Mesodermal cell (in vitro differentiated cells): ENCODE data around the gene SH3GLB1.

Experiments
- H3K27ac ChIP-seq: 2 replicates; pipeline ENCODE4 v1.7.0; 2013; ENCODE audit warnings: mild to moderate bottlenecking, low read depth, low read length, moderate library complexity; ENCODE audit not compliant: severe bottlenecking
- H3K36me3 ChIP-seq: 2 replicates; pipeline ENCODE4 v1.7.1; 2013; ENCODE audit warnings: mild to moderate bottlenecking, low read length, moderate library complexity; ENCODE audit not compliant: control insufficient read depth, insufficient read depth
- H3K4me1 ChIP-seq: one replicate; pipeline ENCODE4 v1.7.1; 2013; ENCODE audit warnings: mild to moderate bottlenecking, low read length; ENCODE audit not compliant: insufficient read depth, control insufficient read depth, poor library complexity, severe bottlenecking
- H3K4me3 ChIP-seq: 2 replicates; pipeline ENCODE4 v1.7.0; 2013; ENCODE audit warnings: low read length, control low read depth, mild to moderate bottlenecking; ENCODE audit not compliant: insufficient read depth, poor library complexity, severe bottlenecking; ENCODE audit errors: extremely low read depth
- H3K9me3 ChIP-seq: 2 replicates; pipeline ENCODE4 v1.7.1; 2013; ENCODE audit warnings: mild to moderate bottlenecking, low read length, moderate library complexity; ENCODE audit not compliant: control insufficient read depth
- WGBS, 2 experiments: methylation state at CpG; one replicate each; pipeline ENCODE4 v1.1.5; 2013; ENCODE audit warnings: missing lambda C conversion rate in 2 of 2; ENCODE audit not compliant: insufficient coverage in 2 of 2; 5-methylcytosine and 5-hydroxymethylcytosine counted together

Gene SH3GLB1

DNA sequence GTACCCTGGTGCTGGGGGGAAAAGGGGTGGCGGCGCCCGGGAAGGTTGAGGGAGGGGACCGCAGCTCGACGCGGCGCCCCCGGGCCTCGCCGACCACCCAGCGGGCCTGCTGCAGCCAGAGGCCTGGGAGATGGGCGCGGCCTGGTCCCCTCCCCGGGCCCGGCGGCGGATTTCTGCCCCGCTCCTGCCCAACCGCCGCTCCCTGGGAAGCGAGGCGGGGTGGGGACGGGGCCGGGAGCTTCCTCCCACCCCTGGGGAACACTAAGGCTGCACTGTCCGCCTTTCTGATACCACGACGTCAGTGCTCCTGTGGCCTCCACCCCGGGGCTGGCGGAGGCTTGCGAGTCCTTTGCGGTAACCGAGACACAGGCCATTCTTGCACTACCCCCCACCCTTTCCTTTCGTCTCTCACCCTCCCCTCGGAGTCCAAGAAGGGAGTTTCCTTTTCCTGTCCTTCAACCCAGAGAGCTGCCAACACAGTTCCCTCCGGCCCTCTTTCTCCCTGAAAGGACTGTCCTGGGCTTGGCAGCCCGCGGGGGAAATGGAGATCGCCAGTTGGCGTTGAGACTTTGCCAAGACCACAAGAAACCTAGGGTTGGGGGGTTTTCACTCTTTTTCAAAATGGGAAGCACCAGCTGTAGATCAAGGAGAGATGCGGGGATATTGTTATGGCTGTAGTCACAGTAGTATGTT is 742 bp downstream of the SH3GLB1 start:
- 0 to 1% methylated on average over 30 to 32 of the region's 41 CpGs for WGBS, 2 experiments
- Histone ChIP-seq H3K36me3 (peaks cover 17% of the 10 kb centered on the region), H3K9me3 (no peaks in the 10 kb centered on the region), H3K4me3 (peak overlapping the region; percentile 93), H3K27ac (peak overlapping the region; percentile 88), H3K4me1 (peaks cover 6% of the 10 kb centered on the region)

DNA sequence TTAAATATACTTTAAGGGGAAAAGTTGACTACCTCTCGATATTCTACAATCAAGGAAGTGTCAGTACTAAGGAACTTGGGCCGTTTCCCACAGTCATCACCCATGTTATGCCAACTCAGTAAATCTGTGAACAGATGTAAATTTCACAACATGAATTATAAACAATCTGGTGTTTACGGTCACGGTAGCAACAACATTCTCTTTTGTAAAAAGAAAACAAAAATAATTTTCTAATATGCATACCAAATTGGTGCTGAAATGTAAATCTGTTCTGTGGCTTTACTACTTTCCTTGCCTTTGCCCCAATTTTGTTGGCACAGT is 1.2 kb downstream of the SH3GLB1 start:
- peak overlapping the region; percentile 88 for H3K27ac ChIP-seq
- H3K4me3 ChIP-seq = peak overlapping the region; percentile 93
- peaks cover 6% of the 10 kb centered on the region for H3K4me1 ChIP-seq
- H3K9me3 ChIP-seq = no peaks in the 10 kb centered on the region
- H3K36me3 ChIP-seq = peaks cover 18% of the 10 kb centered on the region
- 21% methylated on average over 2 of the region's 4 CpGs; no CpG with 5 or more reads in 1 of the 2 experiments for WGBS, 2 experiments

DNA sequence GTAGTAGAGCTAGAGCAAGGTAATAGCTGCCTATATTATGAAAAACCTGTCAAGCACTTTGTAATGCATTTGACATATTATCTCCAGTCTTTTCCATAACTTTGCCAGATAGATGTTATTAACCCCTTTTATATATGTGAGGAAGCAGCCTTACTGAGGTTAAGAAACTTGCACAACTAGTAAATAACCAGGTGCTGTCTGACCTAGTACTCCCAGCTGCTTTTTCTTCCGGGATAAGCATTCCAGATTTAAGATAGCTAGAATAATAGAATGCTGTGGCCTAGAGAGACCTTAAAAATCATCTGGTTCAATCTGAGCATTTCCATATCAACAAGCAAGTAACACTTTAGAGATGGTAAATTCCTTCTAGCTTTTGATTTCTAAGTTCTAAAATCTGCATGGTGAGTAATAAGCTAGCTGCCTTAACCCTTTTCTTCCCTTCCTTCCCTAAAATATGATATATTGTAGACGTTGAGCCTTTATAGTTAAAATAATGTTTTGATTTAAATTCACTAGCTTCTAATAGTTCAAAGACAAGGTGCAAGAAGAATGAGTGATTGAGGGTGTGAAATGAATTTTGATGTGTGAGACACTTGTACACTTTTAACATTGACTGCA is 1.8 kb downstream of the SH3GLB1 start:
- Histone ChIP-seq H3K9me3 (no peaks in the 10 kb centered on the region), H3K36me3 (peaks cover 18% of the 10 kb centered on the region), H3K27ac (no peak overlapping the region), H3K4me1 (peaks cover 6% of the 10 kb centered on the region), H3K4me3 (peak overlapping the region; percentile 93)
- WGBS, 2 experiments = no CpG with 5 or more reads among the region's 2 CpGs

DNA sequence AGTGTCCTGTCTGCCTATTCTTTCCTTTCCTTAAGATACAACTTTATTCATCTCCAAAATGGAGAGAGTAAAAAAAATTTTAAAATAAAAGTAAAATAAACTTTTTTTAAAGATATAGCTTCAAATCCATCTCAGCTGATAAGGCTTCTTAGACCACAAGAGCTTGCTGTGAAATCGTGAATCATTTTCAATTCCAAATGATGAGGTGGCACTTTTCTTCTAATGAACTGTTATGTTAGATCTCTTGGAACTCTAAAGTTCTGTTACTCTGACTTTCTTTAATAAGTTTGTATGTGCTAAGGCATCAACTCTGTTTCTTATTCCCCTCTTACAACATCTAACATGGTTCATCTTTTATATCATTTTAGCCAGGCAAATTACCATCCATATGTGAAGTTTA is 4.5 kb downstream of the SH3GLB1 start:
- H3K4me3 ChIP-seq = no peak overlapping the region
- H3K4me1 ChIP-seq = peaks cover 8% of the 10 kb centered on the region
- WGBS, 2 experiments = 100% methylated on average over 1 of the region's 1 CpG; no CpG with 5 or more reads in 1 of the 2 experiments
- H3K36me3 ChIP-seq = peaks cover 18% of the 10 kb centered on the region
- no peaks in the 10 kb centered on the region for H3K9me3 ChIP-seq
- no peak overlapping the region for H3K27ac ChIP-seq

DNA sequence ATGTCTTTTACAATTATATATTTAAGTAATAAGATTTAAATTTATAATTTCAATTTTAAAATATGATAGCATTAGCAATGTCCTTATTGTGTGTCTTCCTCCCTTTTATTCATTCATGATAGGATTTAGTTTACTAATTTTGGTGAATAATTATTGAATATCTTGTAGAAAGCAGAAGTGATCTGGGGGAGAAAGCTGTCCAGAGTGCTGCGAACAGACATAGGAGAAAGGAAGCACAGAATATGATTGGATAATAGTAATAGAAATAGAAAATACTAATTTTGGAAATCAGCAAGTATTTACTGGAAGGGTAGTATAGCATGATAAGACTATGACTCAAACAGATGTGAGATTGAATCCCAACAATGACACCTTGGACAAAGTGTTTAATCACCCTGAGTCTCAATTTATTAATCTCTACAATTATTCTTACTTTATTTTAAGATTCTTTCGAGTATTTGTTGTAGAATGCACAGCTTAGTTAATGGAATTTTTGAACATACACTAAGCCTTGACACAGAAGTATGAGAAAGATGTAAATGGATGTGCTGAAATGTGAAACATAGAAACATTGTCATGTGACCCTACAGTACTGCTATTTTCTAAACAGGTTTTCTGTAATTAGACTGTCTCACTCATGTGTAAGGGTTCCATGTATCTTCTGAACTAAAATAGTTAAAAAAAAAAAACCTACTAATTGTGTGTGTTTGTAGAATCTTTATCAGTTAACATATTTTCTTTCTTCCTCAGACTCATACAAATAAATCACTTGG is 7.9 kb downstream of the SH3GLB1 start:
- no peaks in the 10 kb centered on the region for H3K9me3 ChIP-seq
- H3K4me3 ChIP-seq = no peak overlapping the region
- peaks cover 29% of the 10 kb centered on the region for H3K36me3 ChIP-seq
- H3K27ac ChIP-seq = no peak overlapping the region
- 100% methylated on average over 1 of the region's 2 CpGs for WGBS, 2 experiments
- peaks cover 12% of the 10 kb centered on the region for H3K4me1 ChIP-seq

DNA sequence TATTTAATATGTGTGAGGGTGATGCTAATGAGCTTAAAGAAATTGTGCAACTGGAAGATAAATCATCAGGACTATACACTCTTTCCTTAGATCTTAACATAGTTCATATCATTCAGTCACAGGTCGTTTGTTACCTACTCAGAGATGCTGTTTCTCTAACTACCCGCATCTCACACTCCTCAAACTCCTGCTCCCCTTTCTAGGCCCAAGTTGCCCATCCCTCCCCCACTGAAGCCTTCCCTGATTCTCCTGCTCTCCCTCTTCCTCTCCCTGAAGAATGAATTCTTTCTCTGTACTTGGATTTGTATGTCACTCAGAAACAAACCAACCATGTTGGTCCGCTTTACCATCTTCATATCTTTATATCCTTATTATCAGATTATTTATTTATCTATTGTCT is 9.1 kb downstream of the SH3GLB1 start:
- Histone ChIP-seq H3K27ac (no peak overlapping the region), H3K9me3 (no peaks in the 10 kb centered on the region), H3K36me3 (peaks cover 33% of the 10 kb centered on the region), H3K4me1 (peaks cover 12% of the 10 kb centered on the region), H3K4me3 (no peak overlapping the region)
- WGBS, 2 experiments = 78 to 79% methylated on average over 2 of the region's 3 CpGs

DNA sequence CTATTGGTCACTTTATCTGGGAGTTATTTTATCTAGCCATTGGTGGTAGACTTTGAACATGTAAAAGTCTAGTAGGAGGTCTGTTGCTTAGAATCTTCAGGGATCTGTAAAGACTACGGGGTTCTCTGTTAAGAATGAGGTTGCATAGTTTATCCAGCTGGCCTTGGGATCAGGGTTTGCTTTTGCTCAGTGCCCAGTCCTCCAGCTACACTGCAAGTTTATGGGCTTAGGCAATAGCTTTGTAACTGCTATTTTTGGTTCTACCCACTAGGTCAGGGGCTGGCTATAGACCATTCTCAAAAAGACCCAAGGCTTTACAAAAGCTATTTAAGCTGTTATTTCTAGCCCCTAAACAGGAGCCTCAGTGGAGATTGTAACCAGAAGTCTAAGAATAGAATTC is 9.8 kb downstream of the SH3GLB1 start:
- H3K36me3 ChIP-seq = peaks cover 37% of the 10 kb centered on the region
- no peak overlapping the region for H3K4me3 ChIP-seq
- WGBS, 2 experiments = no CpG with 5 or more reads among the region's 1 CpG
- no peak overlapping the region for H3K27ac ChIP-seq
- peaks cover 10% of the 10 kb centered on the region for H3K4me1 ChIP-seq
- no peaks in the 10 kb centered on the region for H3K9me3 ChIP-seq

DNA sequence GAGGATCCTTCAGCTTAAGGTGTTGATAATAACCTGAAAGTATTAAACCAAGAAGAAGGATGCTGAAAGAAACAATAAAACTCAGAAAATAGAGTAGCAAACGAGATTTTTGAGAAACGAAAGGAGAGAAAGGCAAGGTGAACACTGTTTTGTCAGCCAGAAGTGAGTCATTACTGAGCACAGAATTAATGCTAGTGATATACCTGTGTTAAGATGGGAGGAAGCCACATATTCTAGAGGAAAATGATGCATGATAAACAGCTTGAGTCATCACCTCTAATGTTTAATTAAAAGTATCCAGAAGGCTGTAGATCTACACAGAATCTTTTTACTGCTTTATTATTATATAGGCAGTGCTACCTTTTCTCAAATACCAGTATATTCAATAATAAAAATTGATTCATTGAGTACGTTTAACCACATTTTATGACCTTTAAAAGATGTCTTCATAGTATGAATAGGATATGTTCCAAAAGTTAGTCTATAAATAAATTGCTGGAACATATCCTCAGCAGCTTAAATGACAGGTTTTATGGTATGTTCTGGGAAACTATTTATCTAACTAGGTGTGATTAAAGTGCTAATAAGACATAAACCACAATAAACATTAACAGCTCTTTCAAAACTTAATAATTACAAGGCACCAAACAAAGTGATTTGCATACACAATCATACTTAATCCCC is 10.3 kb downstream of the SH3GLB1 start:
- Histone ChIP-seq H3K36me3 (peaks cover 39% of the 10 kb centered on the region), H3K27ac (no peak overlapping the region), H3K9me3 (no peaks in the 10 kb centered on the region), H3K4me1 (peaks cover 7% of the 10 kb centered on the region), H3K4me3 (no peak overlapping the region)
- WGBS, 2 experiments = 95 to 100% methylated on average over 2 of the region's 3 CpGs

DNA sequence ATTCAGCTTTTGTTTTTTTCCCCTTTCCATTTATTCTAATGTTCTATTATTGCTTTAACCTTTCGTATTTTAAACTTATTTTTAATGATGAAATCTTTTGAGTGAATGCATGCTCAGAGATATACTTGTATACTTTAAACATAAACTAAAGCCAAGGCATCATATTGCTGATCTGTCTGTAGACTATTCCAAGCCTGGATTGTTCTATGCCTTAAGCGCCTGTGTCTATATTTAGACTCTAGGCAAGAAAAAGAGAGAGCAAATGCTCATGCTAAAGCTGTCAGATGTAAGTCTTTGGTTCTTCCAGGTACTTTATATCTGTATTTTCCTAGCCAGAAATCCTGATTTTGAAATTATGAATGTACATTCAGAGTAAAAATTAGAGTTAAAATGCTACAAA is 14.4 kb downstream of the SH3GLB1 start:
- 100% methylated on average over 1 of the region's 2 CpGs; no CpG with 5 or more reads in 1 of the 2 experiments for WGBS, 2 experiments
- H3K27ac ChIP-seq = no peak overlapping the region
- H3K36me3 ChIP-seq = peaks cover 54% of the 10 kb centered on the region
- no peak overlapping the region for H3K4me3 ChIP-seq
- H3K9me3 ChIP-seq = no peaks in the 10 kb centered on the region
- H3K4me1 ChIP-seq = peaks cover 4% of the 10 kb centered on the region

DNA sequence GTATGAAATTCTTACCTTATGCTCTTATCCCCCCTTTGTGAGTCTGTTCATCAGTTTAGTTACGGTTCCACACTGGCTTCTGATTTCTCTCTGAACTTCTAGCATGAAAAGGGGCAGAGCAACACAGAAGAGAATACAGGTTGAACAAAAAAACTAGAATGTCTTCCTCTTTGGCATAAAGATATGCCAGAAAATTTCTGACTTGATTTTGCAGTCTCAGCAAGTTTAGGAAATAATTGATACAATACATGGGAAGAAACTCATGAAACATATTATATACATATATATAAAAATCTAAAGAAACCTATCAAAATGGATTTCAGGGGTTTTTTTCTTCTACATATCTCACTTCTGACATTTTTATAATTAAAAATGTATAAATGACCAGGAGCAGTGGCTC is 27.0 kb downstream of the SH3GLB1 start:
- H3K36me3 ChIP-seq = peaks cover 68% of the 10 kb centered on the region
- no peak overlapping the region for H3K27ac ChIP-seq
- H3K4me1 ChIP-seq = peaks cover 5% of the 10 kb centered on the region
- no CpG with 5 or more reads among the region's 1 CpG for WGBS, 2 experiments
- H3K9me3 ChIP-seq = no peaks in the 10 kb centered on the region
- H3K4me3 ChIP-seq = no peak overlapping the region
